Activated CD4-positive, alpha-beta T cell treated with anti-CD3 and anti-CD28 coated beads, Interleukin-2, amount 50 U/mL, for 16 hours (primary cell): Measurements from ENCODE around the gene OSBPL10.
"Not testable (repeated sequence)": the region's sequence is repeated elsewhere in the genome, so short reads cannot be mapped to it uniquely, and the experiment has no call there.

Experiments used
- DNase-seq: peaks from one replicate; pipeline ENCODE4 v3.0.0-alpha.2; 2020

The OSBPL10 gene, protein sequence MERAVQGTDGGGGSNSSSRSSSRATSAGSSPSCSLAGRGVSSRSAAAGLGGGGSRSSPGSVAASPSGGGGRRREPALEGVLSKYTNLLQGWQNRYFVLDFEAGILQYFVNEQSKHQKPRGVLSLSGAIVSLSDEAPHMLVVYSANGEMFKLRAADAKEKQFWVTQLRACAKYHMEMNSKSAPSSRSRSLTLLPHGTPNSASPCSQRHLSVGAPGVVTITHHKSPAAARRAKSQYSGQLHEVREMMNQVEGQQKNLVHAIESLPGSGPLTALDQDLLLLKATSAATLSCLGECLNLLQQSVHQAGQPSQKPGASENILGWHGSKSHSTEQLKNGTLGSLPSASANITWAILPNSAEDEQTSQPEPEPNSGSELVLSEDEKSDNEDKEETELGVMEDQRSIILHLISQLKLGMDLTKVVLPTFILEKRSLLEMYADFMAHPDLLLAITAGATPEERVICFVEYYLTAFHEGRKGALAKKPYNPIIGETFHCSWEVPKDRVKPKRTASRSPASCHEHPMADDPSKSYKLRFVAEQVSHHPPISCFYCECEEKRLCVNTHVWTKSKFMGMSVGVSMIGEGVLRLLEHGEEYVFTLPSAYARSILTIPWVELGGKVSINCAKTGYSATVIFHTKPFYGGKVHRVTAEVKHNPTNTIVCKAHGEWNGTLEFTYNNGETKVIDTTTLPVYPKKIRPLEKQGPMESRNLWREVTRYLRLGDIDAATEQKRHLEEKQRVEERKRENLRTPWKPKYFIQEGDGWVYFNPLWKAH

DNA sequence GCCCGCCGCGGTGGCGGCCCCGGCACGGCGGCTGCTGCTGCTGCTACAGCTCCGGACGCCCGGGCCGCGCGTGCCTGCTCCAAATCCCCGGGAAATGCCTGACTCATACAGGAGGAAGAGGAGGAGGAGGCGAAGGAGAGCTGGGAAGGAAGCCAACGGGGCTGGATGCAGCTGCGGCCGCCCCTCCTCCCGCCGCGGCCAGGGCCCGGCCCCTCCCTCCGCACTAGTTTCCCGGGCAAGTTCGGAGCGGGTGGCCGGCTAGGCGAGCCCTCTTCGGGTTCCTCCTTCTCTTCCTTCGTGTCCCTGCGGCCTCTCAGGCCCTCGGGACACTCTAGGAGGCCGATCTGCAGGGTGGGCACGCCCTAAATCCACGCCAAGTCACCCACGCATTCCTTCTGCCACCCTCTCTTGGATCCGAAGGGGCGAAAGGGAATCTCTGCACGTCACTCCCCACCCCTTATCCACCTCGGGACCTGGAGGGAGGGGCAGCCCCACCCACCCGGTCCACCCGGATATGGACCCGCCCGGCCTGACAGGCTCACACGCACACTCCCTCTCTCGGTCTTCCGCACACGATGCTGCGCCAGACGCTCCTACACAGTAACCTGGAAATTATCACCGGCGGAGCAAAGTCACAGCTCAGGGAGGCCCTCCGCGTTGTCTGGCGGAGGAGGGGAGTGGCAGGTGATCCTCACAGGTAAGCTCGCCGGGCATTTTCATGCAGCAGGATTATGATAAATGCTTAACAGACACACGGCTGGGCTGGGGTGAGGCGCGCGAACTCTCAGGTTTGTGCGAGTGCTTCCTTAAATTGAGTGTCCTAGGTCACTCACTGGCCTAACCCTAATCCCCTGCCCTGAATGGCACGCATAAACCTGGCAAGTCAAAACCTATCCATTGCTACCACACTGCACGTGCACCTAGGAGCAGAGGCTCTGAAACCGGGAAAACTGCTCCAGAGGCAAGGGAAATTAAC, at the start of gene OSBPL10, which contains the start of gene ZNF860:
Gene OSBPL10, minus strand, starts transcription at position 57 of the 976 bp plus-strand sequence. CDS start 83 bp downstream, outside the sequence.
Gene ZNF860, plus strand, starts transcription at position 545 of the 976 bp plus-strand sequence. CDS start 7,330 bp downstream, outside the sequence.
- DNase-seq: peak; percentile 50

DNA sequence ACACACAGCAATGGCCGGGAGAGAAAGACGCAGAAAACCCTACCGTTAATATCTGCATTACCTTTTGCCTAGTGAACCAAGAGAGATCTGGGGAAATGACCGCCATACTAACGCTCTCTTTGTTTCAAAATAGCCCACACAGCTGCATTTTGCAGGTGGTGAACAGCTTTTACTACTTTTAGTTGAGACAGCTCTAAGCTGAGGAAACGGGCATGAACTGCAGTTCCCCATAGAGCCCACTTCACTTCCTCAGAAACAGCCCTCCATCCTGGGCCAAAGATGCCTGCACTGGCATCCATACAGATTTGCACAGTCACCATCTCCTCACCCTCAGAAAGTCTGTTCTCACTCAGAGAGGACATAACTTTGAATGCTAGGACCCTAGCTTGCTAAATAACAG, 45.5 kb upstream of the OSBPL10 start:
- no peak for DNase-seq

DNA sequence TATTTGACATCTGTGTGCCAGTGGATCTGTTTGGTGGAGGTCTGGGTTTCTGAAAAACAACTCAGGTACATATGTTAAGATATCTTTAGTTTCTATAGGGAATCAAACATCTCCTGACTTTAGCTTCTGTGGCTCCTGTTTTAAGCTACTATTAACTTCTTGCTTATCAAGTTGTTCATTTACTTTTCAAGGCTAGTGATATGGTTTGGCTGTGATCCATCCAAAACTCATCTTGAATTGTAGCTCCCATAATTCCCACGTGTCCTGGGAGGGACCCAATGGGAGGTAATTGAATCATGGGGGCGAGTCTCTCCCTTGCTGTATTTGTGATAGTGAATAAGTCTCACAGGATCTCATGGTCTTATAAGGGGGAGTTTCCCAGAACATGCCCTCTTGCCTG, 41.9 kb upstream of the OSBPL10 start:
- no peak for DNase-seq

DNA sequence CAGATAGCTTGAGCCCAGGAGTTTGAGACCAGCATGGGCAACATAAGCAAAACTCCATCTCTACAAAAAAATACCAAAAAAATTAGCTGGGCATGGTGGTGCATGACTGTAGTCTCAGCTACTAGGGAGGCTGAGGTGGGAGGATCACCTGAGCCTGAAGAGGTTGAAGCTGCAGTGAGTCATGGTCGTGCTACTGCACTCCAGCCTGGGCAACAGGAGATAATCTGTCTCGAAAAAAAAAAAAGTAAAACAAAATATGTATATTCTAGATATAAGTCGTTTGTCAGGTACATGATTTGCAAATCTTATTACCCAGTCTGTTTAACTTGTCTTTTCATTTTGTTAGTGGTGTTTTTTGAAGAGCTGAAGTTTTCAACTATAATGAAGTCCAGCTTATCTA, 40.7 kb upstream of the OSBPL10 start:
- DNase-seq: no peak

- DNase-seq: no peak
These were observed 40.1 kb upstream of the OSBPL10 start for GRCh38 chr3:32021155-32021554.

GRCh38 chr3:32018757-32019564, 37.9 kb upstream of the OSBPL10 start:
- DNase-seq: peak; percentile 30

DNA sequence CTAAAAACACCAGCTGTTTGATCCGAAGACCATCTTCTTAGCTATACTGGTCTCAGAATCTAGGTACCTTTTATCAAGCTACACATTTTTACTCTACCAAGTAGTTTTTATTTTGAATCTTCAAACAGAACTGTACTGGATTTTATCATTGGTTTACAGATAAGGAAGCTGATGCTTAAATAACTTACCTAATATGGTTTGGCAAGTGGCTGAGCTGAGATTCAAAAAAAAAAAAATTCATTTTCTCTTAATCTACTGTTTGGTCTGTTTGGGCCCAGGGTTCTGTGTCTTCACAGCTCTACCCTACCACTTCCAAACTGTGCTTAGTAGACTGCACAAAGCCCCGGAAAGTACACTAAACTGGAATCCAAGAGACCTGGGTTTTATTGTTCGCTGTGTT, 36.2 kb upstream of the OSBPL10 start:
- no peak for DNase-seq

- not testable (repeated sequence) for DNase-seq
These were observed 34.6 kb upstream of the OSBPL10 start for GRCh38 chr3:32015638-32016037.

GRCh38 chr3:32010699-32011098, 29.6 kb upstream of the OSBPL10 start:
- not testable (repeated sequence) for DNase-seq

GRCh38 chr3:32009957-32010356, 28.9 kb upstream of the OSBPL10 start:
- DNase-seq: no peak

- no peak for DNase-seq
These were observed 28.0 kb upstream of the OSBPL10 start for GRCh38 chr3:32009101-32009500.

GRCh38 chr3:32004113-32004765, 23.2 kb upstream of the OSBPL10 start:
- DNase-seq: no peak

DNA sequence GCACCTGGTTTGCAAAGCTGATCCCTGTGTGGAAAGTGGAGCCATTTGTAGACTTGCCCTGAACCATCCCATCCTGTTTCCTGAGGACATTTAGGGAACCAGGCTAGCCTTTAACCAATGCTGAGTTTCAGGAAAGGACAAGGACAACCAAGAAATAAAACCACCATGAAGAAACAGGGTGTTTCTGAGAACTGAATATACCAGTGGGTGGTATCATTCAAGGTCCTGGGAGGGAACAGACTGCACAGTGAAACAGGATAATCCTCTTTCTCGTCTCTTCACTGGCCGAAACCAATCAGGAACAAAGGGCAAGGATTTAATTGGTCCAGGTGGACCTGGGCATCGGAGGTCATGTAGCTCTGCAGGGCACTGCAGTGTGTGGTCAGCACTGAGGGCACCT, 22.3 kb upstream of the OSBPL10 start:
- no peak for DNase-seq

DNA sequence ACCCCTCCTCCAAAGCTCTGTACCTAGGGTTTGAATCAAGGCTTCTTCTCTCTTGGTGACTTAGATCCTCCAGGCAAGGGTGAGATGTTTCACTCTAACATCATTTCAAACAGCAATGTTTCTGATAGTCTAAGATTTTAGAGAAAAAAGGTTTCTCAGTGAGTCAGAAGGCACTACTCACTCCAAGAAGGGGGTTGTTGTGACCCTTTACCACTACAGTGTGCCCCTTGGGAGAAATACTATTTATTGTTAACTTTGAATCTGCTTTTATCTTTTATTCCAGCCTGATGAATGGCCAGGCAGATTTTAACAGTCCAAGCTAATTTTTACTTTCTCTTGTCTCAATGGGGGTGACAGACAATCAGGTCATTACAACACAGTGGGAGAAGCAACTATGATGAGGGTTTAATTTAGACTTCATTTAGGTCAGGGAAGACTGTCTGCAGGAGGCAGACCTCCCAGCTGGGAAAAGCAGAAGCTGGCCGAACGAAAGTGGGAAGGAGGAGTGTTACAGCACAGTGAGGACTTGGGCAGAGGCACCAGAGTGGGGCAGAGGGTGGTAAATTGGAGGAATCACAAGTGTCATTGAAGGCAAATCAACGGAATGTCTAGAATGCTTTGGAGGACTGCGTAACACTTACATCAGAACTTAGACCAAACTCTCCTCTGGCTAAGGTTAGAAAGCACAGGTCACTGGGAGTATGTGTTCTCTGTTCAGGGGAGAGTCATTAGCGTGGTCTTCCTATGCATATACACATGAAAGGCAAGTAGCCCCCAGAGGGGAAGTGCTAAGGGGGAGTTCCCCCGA, 21.7 kb upstream of the OSBPL10 start:
- no peak for DNase-seq

- no peak for DNase-seq
These were observed 19.8 kb upstream of the OSBPL10 start for GRCh38 chr3:32000877-32001276.

DNA sequence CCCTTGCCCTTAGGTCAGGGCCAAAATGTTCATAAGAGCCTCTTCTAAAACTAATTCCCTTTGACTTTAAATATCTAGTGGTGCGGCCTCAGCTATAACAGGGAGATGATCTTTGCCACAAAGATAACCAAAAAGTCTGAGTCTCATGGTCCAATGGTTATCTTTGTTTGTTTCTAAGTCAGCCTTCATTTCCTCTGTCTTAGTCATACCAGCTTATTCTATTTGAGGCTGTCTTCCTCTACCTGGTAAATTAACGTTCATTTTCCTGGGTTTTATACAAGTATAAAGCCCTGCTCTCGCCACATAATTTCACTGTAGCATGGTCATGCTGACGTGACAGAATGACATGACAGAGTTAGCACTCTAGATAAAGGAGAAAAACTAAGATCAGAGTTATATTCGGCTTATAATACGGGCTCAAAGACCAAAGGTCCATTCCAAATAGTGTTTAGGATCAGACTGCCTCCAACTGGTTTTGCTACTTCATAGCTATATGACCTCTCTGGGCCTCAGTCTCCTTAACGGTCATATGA, 18.9 kb upstream of the OSBPL10 start:
- peak; percentile 24 for DNase-seq

GRCh38 chr3:31997500-31997899, 16.4 kb upstream of the OSBPL10 start:
- no peak for DNase-seq

GRCh38 chr3:31996195-31996594, 15.1 kb upstream of the OSBPL10 start:
- peak; percentile 42 for DNase-seq

DNA sequence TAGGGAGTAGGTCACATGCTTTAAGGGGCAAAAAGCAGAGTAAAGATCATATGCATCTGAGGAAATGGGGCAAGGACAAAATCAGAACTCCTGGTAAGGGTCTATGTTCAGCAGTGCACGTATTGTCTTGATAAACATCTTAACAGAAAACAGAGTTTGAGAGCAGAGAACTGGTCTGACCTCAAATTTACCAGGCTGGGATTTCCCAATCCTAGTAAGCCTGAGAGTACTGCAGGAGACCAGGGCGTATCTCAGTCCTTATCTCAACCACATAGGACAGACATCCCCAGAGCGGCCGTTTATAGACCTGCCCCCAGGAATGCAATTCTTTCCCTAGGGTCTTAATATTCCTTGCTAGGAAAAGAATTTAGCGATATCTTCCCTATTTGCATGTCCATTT, 14.0 kb upstream of the OSBPL10 start:
- DNase-seq: not testable (repeated sequence)

GRCh38 chr3:31993843-31994242, 12.8 kb upstream of the OSBPL10 start:
- DNase-seq: no peak
